Activated CD4-positive, alpha-beta T cell treated with anti-CD3 and anti-CD28 coated beads for 48 hours (primary cell): ENCODE measurements around the gene ATP1A2.

ENCODE experiments used
- DNase-seq: peaks from one replicate; pipeline ENCODE4 v3.0.0-alpha.2; 2020

ATP1A2 gene

DNA sequence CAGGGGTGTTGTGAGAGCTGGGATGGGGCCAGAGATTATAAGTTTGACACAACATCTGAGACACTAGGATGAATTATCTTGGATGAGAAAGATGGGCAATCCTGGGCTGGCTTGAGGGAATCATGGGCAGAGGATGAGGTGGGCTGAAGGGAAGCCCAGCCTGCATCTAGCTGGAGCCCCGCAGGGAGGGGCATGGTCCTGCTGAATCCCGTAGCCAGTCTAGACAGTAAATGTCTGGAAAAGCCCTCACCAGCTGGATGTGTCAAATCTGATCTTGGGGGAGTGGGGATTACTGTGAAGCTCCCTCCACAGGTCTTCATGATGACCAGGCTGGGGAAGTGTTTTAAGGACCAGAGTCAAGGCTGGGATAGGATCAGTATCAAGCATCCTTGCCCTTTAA is 71.2 kb downstream of the ATP1A2 start:
- no peak for DNase-seq

DNA sequence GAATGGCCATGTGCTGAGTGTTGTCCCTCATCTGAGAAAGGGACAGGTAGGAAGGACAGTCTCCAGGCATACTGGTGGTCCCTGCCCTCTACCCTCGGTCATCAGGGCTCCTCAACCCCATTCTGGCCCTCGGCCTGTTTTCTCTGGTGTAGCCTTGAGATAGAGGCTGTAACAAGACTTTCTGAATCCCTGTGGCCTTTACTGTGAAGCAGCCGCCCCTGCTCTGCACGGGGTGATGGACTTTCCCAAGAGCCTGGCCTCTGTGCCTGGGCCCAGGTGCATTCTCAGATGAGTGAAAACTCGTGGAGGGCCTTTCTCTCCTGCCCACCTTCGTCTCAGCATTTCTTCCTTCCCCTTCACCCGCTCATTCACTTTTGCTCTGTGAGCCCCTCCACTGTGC is 71.8 kb downstream of the ATP1A2 start:
- no peak for DNase-seq

- DNase-seq = no peak
These were observed 72.8 kb downstream of the ATP1A2 start for GRCh38 chr1:160188341-160188740.

DNA sequence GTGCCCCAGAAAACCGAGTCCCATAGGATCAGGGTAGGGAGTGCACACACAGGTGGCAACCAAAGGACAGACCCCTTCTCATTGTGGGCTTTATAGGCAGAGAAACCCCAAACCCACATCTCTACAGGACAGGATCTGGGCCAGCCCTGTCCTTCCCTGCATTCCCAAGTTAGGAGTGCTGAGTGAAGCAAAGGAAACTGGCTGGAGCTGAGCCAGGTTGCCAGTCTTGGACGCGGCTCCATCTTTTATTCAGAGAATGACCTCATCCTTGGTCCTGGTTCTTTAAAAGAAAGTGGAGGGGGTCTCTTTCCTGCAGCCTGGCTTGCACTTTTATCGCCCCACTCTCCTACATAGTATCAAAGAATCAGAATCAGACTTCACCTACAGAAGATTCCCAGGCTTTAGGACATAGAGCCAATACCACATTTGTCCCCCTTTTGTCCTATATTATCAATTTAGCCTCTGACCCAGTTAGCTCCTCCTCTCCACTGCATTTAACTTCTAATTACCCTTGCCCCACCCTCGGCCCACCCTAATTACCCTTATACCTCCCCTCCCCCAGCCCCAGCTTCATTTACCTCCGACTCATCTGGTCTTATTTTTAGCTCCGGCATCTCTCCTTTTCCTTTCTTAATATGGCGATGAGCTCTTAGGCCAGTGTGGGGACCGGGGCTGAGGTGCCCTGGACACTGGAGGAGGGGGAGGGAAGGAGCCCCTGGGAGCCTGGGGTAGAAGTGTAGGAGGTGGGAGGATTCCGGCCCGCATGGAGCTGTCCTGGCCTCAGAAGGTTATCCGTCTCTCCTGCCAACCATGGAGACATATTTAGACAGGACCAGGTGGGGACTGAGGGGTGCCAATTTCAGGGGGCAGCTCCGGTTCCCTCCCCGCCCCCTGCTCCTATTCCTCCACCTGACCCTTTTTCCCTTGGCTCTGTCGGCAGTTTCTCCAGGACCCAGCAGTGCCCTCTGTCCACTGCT is 74.4 kb downstream of the ATP1A2 start, which contains the start of gene CASQ1:
CASQ1 (plus strand) TSS at position 927 of the 977 bp plus-strand sequence. CDS start 177 bp downstream, outside the sequence.
- no peak for DNase-seq

- DNase-seq = no peak
These were observed 76.2 kb downstream of the ATP1A2 start for GRCh38 chr1:160191756-160192155.

- no peak for DNase-seq
These were observed 76.7 kb downstream of the ATP1A2 start for GRCh38 chr1:160192234-160192633.
